Measurements from ENCODE around the gene GABRP.

Gene GABRP

DNA sequence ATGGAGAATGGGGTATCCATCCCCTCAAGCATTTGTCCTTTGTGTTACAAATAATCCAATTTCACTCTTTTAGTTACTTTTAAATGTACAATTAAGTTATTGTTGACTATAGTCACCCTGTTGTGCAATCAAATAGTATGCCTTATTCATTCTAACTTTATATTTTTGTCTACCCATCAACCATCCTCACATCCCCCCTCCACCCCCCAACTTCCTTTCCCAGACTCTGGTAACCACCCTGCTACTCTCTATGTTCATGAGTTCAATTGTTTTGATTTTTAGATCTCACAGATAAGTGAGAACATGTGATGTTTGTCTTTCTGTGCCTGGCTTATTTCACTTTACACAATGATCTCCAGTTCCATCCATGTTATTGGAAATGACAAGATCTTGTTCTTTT, 62.9 kb downstream of the GABRP start:
- TF ChIP-seq, protein P1, sequence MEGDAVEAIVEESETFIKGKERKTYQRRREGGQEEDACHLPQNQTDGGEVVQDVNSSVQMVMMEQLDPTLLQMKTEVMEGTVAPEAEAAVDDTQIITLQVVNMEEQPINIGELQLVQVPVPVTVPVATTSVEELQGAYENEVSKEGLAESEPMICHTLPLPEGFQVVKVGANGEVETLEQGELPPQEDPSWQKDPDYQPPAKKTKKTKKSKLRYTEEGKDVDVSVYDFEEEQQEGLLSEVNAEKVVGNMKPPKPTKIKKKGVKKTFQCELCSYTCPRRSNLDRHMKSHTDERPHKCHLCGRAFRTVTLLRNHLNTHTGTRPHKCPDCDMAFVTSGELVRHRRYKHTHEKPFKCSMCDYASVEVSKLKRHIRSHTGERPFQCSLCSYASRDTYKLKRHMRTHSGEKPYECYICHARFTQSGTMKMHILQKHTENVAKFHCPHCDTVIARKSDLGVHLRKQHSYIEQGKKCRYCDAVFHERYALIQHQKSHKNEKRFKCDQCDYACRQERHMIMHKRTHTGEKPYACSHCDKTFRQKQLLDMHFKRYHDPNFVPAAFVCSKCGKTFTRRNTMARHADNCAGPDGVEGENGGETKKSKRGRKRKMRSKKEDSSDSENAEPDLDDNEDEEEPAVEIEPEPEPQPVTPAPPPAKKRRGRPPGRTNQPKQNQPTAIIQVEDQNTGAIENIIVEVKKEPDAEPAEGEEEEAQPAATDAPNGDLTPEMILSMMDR (IDR thresholded peaks at IDR 0.05), result no peak
- no peak for DNase-seq (ENCODE audit: low spot score)
- Histone ChIP-seq H3K27ac (no peak overlapping the region), H3K4me3 (no peak overlapping the region)

DNA sequence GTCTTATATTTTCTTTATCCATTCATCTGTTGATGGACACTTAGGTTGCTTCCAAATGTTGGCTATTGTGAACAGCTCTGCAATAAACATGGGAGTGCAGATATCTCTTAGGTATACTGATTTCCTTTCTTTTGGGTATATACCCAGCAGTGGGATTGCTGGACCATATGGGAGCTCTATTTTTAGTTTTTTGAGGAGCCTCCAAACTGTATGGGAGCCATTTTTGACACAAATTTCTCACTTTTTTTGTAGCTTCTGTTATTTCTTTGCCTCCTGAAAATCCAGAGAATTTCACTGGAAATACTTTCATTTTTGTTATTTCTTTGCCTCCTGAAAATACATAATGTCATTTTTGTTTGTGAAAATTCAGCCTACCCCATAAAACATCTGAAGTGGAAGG, 63.3 kb downstream of the GABRP start:
- Histone ChIP-seq H3K27ac (no peak overlapping the region), H3K4me3 (no peak overlapping the region)
- TF ChIP-seq, protein P1 (IDR thresholded peaks at IDR 0.05), result no peak
- DNase-seq (ENCODE audit: low spot score), result no peak

DNA sequence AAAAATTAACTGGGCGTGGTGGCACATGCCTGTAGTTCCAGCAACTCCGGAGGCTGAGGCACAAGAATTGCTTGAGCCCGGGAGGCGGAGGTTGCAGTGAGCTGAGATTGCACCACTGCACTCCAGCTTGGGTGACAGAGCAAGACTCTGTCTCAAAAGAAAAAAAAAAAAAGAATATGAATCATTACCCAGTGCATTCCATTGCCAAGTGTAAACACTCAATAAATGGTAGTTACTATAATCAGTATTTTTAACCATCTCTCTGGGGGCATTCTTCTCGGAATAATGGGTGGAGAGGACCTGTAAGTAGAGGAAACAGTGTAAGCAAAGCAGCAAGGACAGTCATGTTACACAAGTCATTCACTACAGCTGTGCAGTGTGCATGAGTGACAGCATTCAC, 64.5 kb downstream of the GABRP start:
- Histone ChIP-seq H3K4me3 (no peak overlapping the region), H3K27ac (no peak overlapping the region)
- DNase-seq (ENCODE audit: low spot score), result no peak
- TF ChIP-seq, protein P1 (IDR thresholded peaks at IDR 0.05), result no peak

DNA sequence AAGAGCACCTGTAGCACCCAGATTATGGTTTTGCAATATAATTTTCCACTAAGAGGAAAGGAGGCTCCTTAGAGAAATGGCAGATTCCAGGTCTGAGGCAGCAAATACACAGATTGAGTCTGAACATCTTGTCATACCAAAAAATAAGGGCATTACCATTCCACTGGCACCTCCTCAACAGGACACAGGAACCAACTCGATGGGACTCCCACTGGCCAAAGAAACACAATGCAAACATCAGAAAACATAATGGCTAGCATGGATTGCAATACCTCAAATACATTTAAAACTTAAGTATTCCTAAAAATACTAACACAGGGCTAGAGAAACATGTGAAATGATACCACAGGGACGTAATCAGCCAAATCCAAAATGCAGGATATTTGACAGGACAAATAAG, 65.8 kb downstream of the GABRP start:
- Histone ChIP-seq H3K27ac (no peak overlapping the region), H3K4me3 (no peak overlapping the region)
- no peak for DNase-seq (ENCODE audit: low spot score)
- TF ChIP-seq, protein P1 (IDR thresholded peaks at IDR 0.05), result no peak

DNA sequence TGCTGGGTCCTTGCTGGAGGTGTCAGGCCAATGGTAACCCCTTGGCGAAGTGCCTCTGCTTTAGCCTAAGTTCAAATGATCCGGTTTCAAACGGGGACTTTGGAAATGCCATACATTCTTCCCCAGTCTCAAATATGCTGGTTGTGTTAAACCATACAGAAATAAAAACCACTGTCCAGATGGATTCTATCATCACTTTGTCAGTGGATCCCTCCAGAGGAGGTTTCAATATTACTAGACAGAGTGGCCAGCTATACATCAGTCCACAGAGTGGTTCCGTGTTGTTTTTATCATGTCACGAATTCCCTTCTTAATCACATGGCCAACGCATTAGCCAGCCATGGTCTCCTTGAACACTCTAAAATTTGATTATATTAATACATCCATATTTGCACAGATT, 71.0 kb downstream of the GABRP start:
- no peak for DNase-seq (ENCODE audit: low spot score)
- Histone ChIP-seq H3K4me3 (no peak overlapping the region), H3K27ac (no peak overlapping the region)
- TF ChIP-seq, protein P1 (IDR thresholded peaks at IDR 0.05), result no peak

DNA sequence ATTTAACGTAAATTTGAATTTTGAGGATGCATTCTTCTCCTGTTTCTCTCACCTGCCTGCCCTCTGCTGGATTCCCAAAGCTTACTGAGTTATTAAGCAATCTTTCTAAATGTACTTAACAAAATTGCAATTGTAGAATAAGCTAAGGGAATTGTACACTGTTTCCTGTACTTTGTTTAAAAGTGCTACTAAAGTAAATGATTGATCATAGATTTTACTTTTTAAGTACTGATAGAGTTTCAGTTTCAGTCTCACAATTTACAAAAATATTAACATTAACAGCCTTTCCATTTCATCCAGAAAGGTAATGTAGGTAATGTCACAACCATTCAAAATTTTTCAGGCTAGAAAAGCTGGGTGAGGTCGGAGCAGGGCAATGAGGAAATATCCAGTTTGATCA, 73.5 kb downstream of the GABRP start:
- TF ChIP-seq, protein P1 (IDR thresholded peaks at IDR 0.05), result no peak
- Histone ChIP-seq H3K27ac (no peak overlapping the region), H3K4me3 (no peak overlapping the region)
- no peak for DNase-seq (ENCODE audit: low spot score)

DNA sequence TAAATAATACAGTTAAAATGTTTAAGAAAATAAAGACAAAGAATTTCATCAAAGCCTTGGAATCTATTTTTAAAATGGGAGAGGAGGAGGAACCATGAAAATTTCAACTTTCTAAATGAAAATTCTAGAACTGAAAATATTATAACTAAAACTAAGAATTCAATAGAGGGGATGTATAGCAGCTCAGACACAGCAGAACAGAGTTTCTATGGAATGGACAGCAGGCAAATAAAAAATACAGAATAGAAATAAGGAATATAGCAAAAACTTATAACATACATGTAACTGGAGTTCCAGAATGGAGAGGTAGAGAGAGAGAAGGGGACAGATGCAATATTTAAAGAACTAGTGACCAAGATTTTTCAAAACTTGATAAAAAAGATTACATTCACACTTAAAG, 76.9 kb downstream of the GABRP start:
- TF ChIP-seq, protein P1 (IDR thresholded peaks at IDR 0.05), result no peak

More for the DNA sequence above, 76.9 kb downstream of the GABRP start:
- Histone ChIP-seq H3K4me3 (no peak overlapping the region), H3K27ac (no peak overlapping the region)
- no peak for DNase-seq (ENCODE audit: low spot score)

All from coronary artery (tissue), 2 donors.